Activated CD8-positive, alpha-beta T cell treated with anti-CD3 and anti-CD28 coated beads for 36 hours (primary cell): ENCODE results near the gene CEND1. TPM values are rescaled to one million over a fixed set of nuclear protein-coding genes. Genes with fewer than 3 reads are reported as not detected.

Experiments
- ATAC-seq: fragments of 200-7000 bp; cut with Tn5 transposase; one replicate; pipeline ENCODE4 v1.10.0; 2021; ENCODE audit warnings: mild to moderate bottlenecking, moderate library complexity
- CTCF ChIA-PET: fragments of 350-600 bp; sonication (Branson Sonifier 250); formaldehyde crosslinking; loops from one replicate; lab custom pipeline; 2021; ENCODE audit warnings: antibody characterized with exemption; lab: Charles Lee
- POLR2A ChIA-PET: fragments of 350-600 bp; sonication (Branson Sonifier 250); formaldehyde crosslinking; loops from one replicate; lab custom pipeline; 2021; ENCODE audit warnings: antibody characterized with exemption; lab: Charles Lee
- DNase-seq: peaks from one replicate; pipeline ENCODE4 v3.0.0-alpha.2; 2020
- H3K27ac Mint-ChIP-seq: one replicate; pipeline ENCODE4 v1.8.0; 2021; ENCODE audit warnings: mild to moderate bottlenecking, mixed read lengths
- H3K27me3 Mint-ChIP-seq: one replicate; pipeline ENCODE4 v1.8.0; 2021; ENCODE audit warnings: mixed read lengths
- H3K36me3 Mint-ChIP-seq: one replicate; pipeline ENCODE4 v1.8.0; 2021; ENCODE audit warnings: low read depth, mixed read lengths
- H3K4me1 Mint-ChIP-seq: one replicate; pipeline ENCODE4 v1.8.0; 2021; ENCODE audit warnings: low read depth, mixed read lengths
- H3K4me3 Mint-ChIP-seq: one replicate; pipeline ENCODE4 v1.8.0; 2021; ENCODE audit warnings: mild to moderate bottlenecking, moderate library complexity, mixed read lengths
- H3K9me3 Mint-ChIP-seq: one replicate; pipeline ENCODE4 v1.8.0; 2021; ENCODE audit warnings: mixed read lengths
- intact Hi-C: fragments of 100-400 bp; cut with micrococcal nuclease; formaldehyde crosslinking; loops from one replicate; pipeline ENCODE4 v1.10.0; 2022
- total RNA-seq, 2 experiments: library from RNA; stranded (reverse); gene quantifications; one replicate each; pipeline ENCODE4 v1.2.3, GENCODE V29; 2021
- TF ChIP-seq, protein P1 (sequence below): fragments of 200-600 bp; IDR thresholded peaks from one replicate; pipeline ENCODE4 v1.8.0; 2022; ENCODE audit warnings: antibody characterized with exemption, mild to moderate bottlenecking

CEND1 gene
- total RNA-seq, 2 experiments from 2014 or later, result 0.20 to 0.25 TPM

DNA sequence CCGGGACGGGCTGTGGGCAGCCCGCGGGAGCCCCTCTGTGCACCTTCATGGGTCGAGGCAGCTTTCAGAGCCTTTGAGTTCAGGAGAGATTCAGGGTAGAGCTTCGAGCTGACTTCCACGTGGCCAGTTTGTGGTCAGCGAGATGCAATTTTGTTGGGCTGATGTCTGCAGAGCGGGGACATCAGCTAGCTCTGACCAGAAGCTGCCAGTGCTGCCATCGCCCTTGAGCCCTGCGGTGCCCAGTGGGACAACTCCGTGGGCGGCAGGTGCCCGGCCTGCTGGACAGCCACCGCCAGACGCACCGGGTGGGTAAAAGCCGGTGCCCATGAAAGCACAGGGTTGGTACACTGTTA is 41.9 kb downstream of the CEND1 start:
- ChIA-PET CTCF (interaction anchor here (1.0 to 3.8 kb wide), 8 partner anchors 10 to 229 kb away, joined by 3 to 24 read pairs (median 4); no protein-coding TSS in a partner anchor), POLR2A (interaction anchor here (0.9 to 3.0 kb wide), 9 partner anchors 9 to 241 kb away, joined by 3 to 14 read pairs (median 4); partner anchors contain the start of genes GATD1 and RNH1)
- DNase-seq, result no peak
- ATAC-seq, result no peak
- Mint-ChIP-seq H3K36me3 (peaks cover 3% of the 10 kb centered on the region), H3K27me3 (no peaks in the 10 kb centered on the region), H3K9me3 (no peaks in the 10 kb centered on the region), H3K4me3 (peak overlapping the region; percentile 87), H3K27ac (peak overlapping the region; percentile 77), H3K4me1 (peaks cover 14% of the 10 kb centered on the region)
- TF ChIP-seq, protein P1, sequence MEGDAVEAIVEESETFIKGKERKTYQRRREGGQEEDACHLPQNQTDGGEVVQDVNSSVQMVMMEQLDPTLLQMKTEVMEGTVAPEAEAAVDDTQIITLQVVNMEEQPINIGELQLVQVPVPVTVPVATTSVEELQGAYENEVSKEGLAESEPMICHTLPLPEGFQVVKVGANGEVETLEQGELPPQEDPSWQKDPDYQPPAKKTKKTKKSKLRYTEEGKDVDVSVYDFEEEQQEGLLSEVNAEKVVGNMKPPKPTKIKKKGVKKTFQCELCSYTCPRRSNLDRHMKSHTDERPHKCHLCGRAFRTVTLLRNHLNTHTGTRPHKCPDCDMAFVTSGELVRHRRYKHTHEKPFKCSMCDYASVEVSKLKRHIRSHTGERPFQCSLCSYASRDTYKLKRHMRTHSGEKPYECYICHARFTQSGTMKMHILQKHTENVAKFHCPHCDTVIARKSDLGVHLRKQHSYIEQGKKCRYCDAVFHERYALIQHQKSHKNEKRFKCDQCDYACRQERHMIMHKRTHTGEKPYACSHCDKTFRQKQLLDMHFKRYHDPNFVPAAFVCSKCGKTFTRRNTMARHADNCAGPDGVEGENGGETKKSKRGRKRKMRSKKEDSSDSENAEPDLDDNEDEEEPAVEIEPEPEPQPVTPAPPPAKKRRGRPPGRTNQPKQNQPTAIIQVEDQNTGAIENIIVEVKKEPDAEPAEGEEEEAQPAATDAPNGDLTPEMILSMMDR, result no peak
- intact Hi-C loops, result no loop called here

DNA sequence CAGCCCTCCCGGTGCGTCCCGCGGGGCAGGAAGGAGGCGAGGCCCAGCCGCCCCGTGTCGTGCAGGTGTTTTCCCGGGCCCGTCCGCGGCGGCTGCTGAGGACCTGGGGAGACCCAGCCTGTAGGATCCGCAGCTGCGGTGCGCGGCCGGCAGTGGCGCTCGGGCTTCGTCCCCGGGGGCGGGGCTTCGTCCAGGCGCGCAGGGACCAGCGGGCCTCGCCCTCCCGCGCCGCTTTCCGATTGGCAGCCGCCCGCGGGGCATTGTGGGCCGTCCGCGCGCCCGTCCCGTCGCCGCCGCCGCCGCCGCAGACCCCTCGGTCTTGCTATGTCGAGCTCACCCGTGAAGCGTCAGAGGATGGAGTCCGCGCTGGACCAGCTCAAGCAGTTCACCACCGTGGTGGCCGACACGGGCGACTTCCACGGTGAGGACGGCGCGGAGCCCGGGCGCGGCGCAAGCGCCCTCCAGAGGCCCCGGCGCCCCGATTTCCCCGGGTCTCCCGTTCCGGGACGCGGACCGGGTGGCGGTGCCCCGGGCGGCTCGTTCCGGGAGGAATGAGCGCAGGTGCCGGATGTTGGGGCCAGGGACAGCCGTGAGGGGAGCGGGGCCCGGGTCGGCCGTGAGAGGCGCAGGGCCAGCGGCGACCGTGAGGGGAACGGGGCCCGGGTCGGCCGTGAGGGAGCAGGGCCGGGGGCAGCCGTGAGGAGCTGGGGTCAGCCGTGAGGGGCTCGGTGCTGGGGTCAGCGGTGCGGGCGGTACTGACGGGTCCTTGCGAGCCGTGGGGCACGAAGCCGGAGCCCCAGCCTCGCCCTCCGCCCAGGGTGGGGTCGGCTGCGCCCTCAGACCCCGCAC is 42.5 kb downstream of the CEND1 start, which contains the start of gene TALDO1:
TSS of gene TALDO1 (plus strand) at position 307 of the 849 bp plus-strand sequence. CDS start at position 325, 18 bp downstream.
- Mint-ChIP-seq H3K27me3 (no peaks in the 10 kb centered on the region), H3K27ac (peak within 1 kb of the TSS; percentile 77), H3K36me3 (peaks cover 3% of the 10 kb centered on the region), H3K4me1 (peaks cover 14% of the 10 kb centered on the region), H3K4me3 (peak within 1 kb of the TSS; percentile 87), H3K9me3 (no peaks in the 10 kb centered on the region)
- peak; percentile 95 for ATAC-seq
- intact Hi-C loops, result no loop called here
- peak; percentile 89 for DNase-seq
- ChIA-PET POLR2A (interaction anchor here (0.9 to 3.0 kb wide), 12 partner anchors 9 to 241 kb away, joined by 3 to 14 read pairs (median 4); partner anchors contain the start of genes GATD1, PHRF1 and RNH1), CTCF (interaction anchor here (1.0 to 3.8 kb wide), 7 partner anchors 10 to 228 kb away, joined by 3 to 24 read pairs (median 4); no protein-coding TSS in a partner anchor)
- TF ChIP-seq, protein P1, result peak; percentile 11

DNA sequence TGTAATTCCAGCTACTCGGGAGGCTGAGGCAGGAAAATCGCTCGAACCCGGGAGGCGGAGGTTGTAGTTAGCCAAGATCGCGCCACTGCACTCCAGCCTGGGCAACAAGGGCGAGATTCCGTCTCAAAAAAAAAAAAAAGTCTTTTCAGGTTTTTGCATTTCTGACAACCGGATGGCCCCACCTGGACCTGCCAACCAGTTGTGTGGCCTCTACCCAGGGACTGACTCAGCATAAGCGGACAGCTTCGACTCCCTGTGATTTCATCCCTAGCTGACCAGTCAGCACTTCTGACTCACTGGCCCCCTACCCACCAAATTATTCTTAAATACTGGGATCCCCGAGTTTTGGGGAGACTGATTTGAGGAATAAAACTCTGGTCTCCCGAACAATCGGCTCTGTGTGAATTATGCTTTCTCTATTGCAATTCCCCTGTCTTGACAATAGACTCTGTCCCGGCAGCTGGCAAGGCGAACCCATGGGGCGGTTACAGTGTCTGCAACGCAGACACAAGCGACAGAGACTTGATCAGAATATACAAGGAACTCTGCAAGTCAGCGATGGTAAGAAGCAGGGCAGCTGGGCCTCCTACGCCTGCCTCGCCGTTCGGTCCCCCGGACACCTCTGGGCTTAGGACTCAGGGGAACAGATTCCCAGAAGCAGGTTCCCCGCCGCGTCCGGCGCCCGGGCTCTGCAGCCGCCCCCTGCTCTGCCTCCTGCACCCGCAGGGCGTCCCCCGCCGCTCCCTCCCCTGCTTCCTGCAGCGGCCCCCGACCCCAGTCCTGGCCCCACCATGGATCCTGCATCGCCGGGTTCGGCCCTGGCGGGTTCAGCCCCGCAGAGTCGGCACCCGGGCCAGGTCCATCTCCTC is 43.4 kb downstream of the CEND1 start:
- ChIA-PET POLR2A (interaction anchor here (0.7 to 3.0 kb wide), 10 partner anchors 10 to 170 kb away, joined by 3 to 14 read pairs (median 4); partner anchors contain the start of genes GATD1 and PHRF1), CTCF (interaction anchor here (1.6 to 3.8 kb wide), 3 partner anchors 9 to 227 kb away, joined by 4 to 24 read pairs (median 6); no protein-coding TSS in a partner anchor)
- H3K36me3 Mint-ChIP-seq, result peaks cover 3% of the 10 kb centered on the region
- intact Hi-C loops, result no loop called here
- ATAC-seq (peak; percentile 45), DNase-seq (peak; percentile 62)
- peak overlapping the region; percentile 87 for H3K4me3 Mint-ChIP-seq
- H3K4me1 Mint-ChIP-seq, result peaks cover 14% of the 10 kb centered on the region
- H3K27me3 Mint-ChIP-seq, result no peaks in the 10 kb centered on the region
- peak overlapping the region; percentile 73 for H3K27ac Mint-ChIP-seq
- TF ChIP-seq, protein P1, result no peak
- no peaks in the 10 kb centered on the region for H3K9me3 Mint-ChIP-seq

DNA sequence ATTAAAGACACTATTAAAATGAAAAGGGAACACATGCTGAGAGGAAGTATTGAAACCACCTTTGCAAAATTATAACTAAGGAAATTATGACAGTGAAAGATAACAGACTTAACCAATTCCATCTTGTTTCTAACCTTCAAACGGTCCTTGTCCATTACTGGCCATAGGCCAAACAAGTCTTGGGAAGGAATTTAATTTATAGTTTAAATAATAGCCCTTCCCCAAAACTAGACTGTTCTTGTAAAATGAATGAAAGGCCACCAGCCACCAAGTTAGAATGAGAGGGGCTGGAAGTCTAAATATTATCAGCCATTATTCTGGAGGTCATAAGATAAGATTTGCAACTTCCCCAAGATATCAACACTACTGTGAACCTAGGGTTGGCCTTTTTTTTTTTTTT is 44.5 kb downstream of the CEND1 start:
- Mint-ChIP-seq H3K27me3 (no peaks in the 10 kb centered on the region), H3K36me3 (peaks cover 3% of the 10 kb centered on the region), H3K4me3 (no peak overlapping the region), H3K27ac (no peak overlapping the region), H3K4me1 (peaks cover 14% of the 10 kb centered on the region), H3K9me3 (no peaks in the 10 kb centered on the region)
- ChIA-PET POLR2A (no interaction called here), CTCF (interaction anchor here (0.7 to 1.4 kb wide), 3 partner anchors 19 to 41 kb away, joined by 3 to 5 read pairs (median 3); no protein-coding TSS in a partner anchor)
- intact Hi-C loops, result no loop called here
- TF ChIP-seq, protein P1, result no peak
- DNase-seq (no peak), ATAC-seq (no peak)
